GM12891 (cell line): ENCODE measurements around the gene RPA3.

Source experiments
- PAX5 ChIP-seq: IDR thresholded peaks from 2 replicates; pipeline ENCODE4 v1.6.1; 2011; ENCODE audit warnings: low read length, moderate library complexity, mild to moderate bottlenecking; ENCODE audit not compliant: insufficient read depth, severe bottlenecking
- POLR2A ChIP-seq: IDR thresholded peaks from 2 replicates; pipeline ENCODE4 v1.6.1; 2011; ENCODE audit warnings: low read depth, low read length, control low read depth
- POLR2AphosphoS5 ChIP-seq: IDR thresholded peaks from 2 replicates; pipeline ENCODE4 v1.6.1; 2011; ENCODE audit warnings: low read depth, low read length, control low read depth

- TF ChIP-seq POLR2AphosphoS5: no peak
- TF ChIP-seq POLR2A: no peak
- TF ChIP-seq PAX5: no peak
These were observed 47.0 kb upstream of the RPA3 start for GRCh38 chr7:7765422-7765821.
